Measurements from ENCODE around the gene DDN.

The DDN gene

GRCh38 chr12:48999371-49000131 is at the start of gene DDN:
TSS of gene DDN (minus strand) at chr12:48999375. CDS start at chr12:48999287, 88 bp downstream.
- Histone ChIP-seq H4K20me1 (ENCODE audit: insufficient read depth, low read length) (no peaks in the 10 kb centered on the region), H2AFZ (ENCODE audit: low read length) (no peak within 1 kb of the TSS), H3K4me1 (ENCODE audit: insufficient read depth, low read length, severe bottlenecking) (peaks cover 42% of the 10 kb centered on the region), H3K4me2 (ENCODE audit: low read length) (peak within 1 kb of the TSS; percentile 99), H3F3A (ENCODE audit: insufficient read depth, low read length) (no peaks in the 10 kb centered on the region), H3K36me3 (ENCODE audit: insufficient read depth, low read length) (peaks cover 24% of the 10 kb centered on the region; the same call in 1 of the 2 replicates), H3K27ac (ENCODE audit: low read depth, low read length, poor library complexity, severe bottlenecking) (peak within 1 kb of the TSS; percentile 15), H3K9ac (ENCODE audit: low read length) (peak within 1 kb of the TSS; percentile 76), H3K9me3 (ENCODE audit: low read length) (no peaks in the 10 kb centered on the region), H3K79me2 (ENCODE audit: insufficient read depth, low read length) (no peaks in the 10 kb centered on the region), H3K4me3 (ENCODE audit: low read depth, low read length, poor library complexity, severe bottlenecking) (peak within 1 kb of the TSS; percentile 70), H3K27me3 (ENCODE audit: insufficient read depth, low read length) (no peaks in the 10 kb centered on the region), H3K9me2 (ENCODE audit: low read depth, low read length) (no peaks in the 10 kb centered on the region)
- TF ChIP-seq, protein P1, sequence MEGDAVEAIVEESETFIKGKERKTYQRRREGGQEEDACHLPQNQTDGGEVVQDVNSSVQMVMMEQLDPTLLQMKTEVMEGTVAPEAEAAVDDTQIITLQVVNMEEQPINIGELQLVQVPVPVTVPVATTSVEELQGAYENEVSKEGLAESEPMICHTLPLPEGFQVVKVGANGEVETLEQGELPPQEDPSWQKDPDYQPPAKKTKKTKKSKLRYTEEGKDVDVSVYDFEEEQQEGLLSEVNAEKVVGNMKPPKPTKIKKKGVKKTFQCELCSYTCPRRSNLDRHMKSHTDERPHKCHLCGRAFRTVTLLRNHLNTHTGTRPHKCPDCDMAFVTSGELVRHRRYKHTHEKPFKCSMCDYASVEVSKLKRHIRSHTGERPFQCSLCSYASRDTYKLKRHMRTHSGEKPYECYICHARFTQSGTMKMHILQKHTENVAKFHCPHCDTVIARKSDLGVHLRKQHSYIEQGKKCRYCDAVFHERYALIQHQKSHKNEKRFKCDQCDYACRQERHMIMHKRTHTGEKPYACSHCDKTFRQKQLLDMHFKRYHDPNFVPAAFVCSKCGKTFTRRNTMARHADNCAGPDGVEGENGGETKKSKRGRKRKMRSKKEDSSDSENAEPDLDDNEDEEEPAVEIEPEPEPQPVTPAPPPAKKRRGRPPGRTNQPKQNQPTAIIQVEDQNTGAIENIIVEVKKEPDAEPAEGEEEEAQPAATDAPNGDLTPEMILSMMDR (IDR thresholded peaks at IDR 0.05; ENCODE audit: low read length), result peak; percentile 32; the same call in 1 of the 2 replicates
- no peak for TF ChIP-seq EZH2 (IDR thresholded peaks at IDR 0.05; ENCODE audit: borderline replicate concordance, low read length)

DNA sequence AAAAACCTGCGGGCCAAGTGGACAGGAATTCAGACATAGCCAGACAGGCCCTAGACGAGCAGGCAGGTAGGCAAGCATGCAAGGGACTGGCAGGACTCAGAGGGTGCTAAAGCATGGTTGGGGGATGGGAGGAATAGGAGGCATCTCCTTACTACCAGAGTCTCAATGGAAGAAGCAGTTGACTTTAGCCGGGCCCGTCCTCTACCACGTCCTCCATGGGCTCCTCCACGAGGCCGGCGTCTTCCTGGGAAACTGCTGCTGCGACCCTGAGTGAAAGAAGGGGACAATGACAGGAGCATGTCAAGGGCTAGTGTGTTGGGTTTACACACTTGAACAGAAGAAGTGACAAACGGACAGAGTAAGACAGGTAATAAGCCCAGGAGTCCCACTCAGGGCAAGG is 49.8 kb upstream of the DDN start:
- Histone ChIP-seq H3K9ac (ENCODE audit: low read length) (no peak overlapping the region), H2AFZ (ENCODE audit: low read length) (no peak overlapping the region), H3K4me1 (ENCODE audit: insufficient read depth, low read length, severe bottlenecking) (no peaks in the 10 kb centered on the region), H3F3A (ENCODE audit: insufficient read depth, low read length) (no peaks in the 10 kb centered on the region), H4K20me1 (ENCODE audit: insufficient read depth, low read length) (no peaks in the 10 kb centered on the region), H3K27ac (ENCODE audit: low read depth, low read length, poor library complexity, severe bottlenecking) (no peak overlapping the region), H3K9me3 (ENCODE audit: low read length) (no peaks in the 10 kb centered on the region), H3K9me2 (ENCODE audit: low read depth, low read length) (no peaks in the 10 kb centered on the region), H3K4me3 (ENCODE audit: low read depth, low read length, poor library complexity, severe bottlenecking) (no peak overlapping the region), H3K4me2 (ENCODE audit: low read length) (no peak overlapping the region), H3K79me2 (ENCODE audit: insufficient read depth, low read length) (no peaks in the 10 kb centered on the region), H3K36me3 (ENCODE audit: insufficient read depth, low read length) (peaks cover 99% of the 10 kb centered on the region), H3K27me3 (ENCODE audit: insufficient read depth, low read length) (no peaks in the 10 kb centered on the region)
- TF ChIP-seq, protein P1 (IDR thresholded peaks at IDR 0.05; ENCODE audit: low read length), result no peak
- no peak for TF ChIP-seq EZH2 (IDR thresholded peaks at IDR 0.05; ENCODE audit: borderline replicate concordance, low read length)

GRCh38 chr12:49046129-49046895 is 47.1 kb upstream of the DDN start:
- Histone ChIP-seq H3K9me3 (ENCODE audit: low read length) (no peaks in the 10 kb centered on the region), H3K27me3 (ENCODE audit: insufficient read depth, low read length) (no peaks in the 10 kb centered on the region), H3K4me3 (ENCODE audit: low read depth, low read length, poor library complexity, severe bottlenecking) (no peak overlapping the region), H3K9ac (ENCODE audit: low read length) (no peak overlapping the region), H3K4me2 (ENCODE audit: low read length) (no peak overlapping the region), H3K9me2 (ENCODE audit: low read depth, low read length) (no peaks in the 10 kb centered on the region), H3K4me1 (ENCODE audit: insufficient read depth, low read length, severe bottlenecking) (no peaks in the 10 kb centered on the region), H2AFZ (ENCODE audit: low read length) (no peak overlapping the region), H3F3A (ENCODE audit: insufficient read depth, low read length) (no peaks in the 10 kb centered on the region), H3K79me2 (ENCODE audit: insufficient read depth, low read length) (no peaks in the 10 kb centered on the region), H3K36me3 (ENCODE audit: insufficient read depth, low read length) (peaks cover 99% of the 10 kb centered on the region), H3K27ac (ENCODE audit: low read depth, low read length, poor library complexity, severe bottlenecking) (no peak overlapping the region), H4K20me1 (ENCODE audit: insufficient read depth, low read length) (no peaks in the 10 kb centered on the region)
- no peak for TF ChIP-seq EZH2 (IDR thresholded peaks at IDR 0.05; ENCODE audit: borderline replicate concordance, low read length)

Measured in OCI-LY1 (cell line).